HG02798 (cell line): ENCODE results near the gene TBXT.
A peak's percentile ranks its signal among the peaks of the same experiment; 100 is the strongest.

Experiments
- ATAC-seq: cut with Tn5 transposase; IDR thresholded peaks from one replicate; pipeline ENCODE4 v1.9.1; 2021; ENCODE audit warnings: mild to moderate bottlenecking; ENCODE audit not compliant: unreplicated experiment, poor library complexity

TBXT gene

GRCh38 chr6:166121726-166122125 is 45.9 kb downstream of the TBXT start:
- no peak for ATAC-seq

DNA sequence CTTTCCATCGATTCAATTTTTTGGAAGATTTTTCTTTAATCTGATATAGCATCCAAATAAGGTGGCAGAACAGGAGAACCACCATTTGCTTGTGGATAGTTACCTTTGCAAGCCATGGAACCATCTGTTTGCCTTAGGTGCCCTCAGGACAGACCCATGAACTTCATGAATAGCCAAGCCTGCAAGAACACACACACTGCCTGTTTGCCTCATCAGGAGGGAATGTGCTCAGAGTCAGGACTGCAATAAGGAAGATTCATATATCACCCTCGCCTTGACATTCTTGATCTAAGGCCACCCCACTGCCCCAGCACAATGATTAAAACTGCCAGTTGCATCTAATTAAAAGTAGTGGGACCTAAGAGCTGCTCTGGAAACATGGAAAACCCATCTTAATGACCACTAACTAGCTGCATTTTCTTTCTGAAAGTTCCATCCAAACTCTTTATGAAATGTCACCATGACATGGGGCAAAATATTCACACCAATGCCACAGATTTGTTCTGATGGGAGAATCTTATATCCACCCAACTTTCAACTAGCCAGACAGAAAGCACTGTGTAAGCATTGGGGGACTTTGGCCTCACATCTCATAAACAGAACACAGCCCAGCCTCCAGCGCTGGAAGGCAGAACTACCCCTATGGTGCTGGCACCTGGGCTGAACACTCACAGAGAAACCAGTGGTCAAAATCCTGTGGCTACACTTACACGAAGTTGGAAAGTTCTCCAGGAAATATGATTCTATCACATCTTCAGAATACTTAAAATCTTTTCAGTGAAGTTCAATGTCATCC is 48.3 kb downstream of the TBXT start:
- no peak for ATAC-seq

GRCh38 chr6:166115609-166116008 is 52.0 kb downstream of the TBXT start:
- no peak for ATAC-seq

DNA sequence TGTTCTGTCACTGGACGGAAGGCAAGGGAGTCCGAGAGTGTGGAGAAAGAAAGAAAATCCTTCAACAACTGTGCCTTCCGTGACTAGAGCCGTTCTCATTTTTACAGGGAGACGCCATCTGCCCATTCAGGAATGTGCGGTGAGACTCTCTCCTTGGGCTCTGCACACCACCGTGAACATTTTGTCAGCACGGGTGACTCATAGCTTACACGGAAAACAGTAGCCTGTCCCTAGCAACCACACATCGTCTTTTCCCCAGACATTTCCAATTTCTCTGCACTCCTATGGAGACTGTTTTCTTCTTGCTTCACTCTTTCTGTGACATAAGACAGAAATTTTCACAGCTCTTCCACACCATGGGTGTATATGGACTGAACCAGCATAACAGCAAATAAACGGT is 55.1 kb downstream of the TBXT start:
- no peak for ATAC-seq

GRCh38 chr6:166109608-166110007 is 58.0 kb downstream of the TBXT start:
- peak; percentile 55 for ATAC-seq
